Colonic mucosa (tissue), 4 donors: ENCODE measurements around the gene CDHR1. TPM values are rescaled to one million over a fixed set of nuclear protein-coding genes. Genes with fewer than 3 reads are reported as not detected.

Experiments
- DNase-seq: peaks from one replicate; pipeline ENCODE4 v3.0.0-alpha.2; 2020
- H3K27ac ChIP-seq: fragments of 200-600 bp; one replicate; pipeline ENCODE4 v1.8.0; 2021
- H3K27me3 ChIP-seq: fragments of 200-600 bp; one replicate; pipeline ENCODE4 v1.8.0; 2021
- H3K36me3 ChIP-seq: fragments of 200-600 bp; one replicate; pipeline ENCODE4 v1.8.0; 2021
- H3K4me1 ChIP-seq: fragments of 200-600 bp; one replicate; pipeline ENCODE4 v1.8.0; 2021; ENCODE audit warnings: mild to moderate bottlenecking
- H3K4me3 ChIP-seq: fragments of 200-600 bp; one replicate; pipeline ENCODE4 v1.8.0; 2021
- H3K9ac ChIP-seq, 2 donors: one replicate each; pipeline ENCODE4 v1.7.0; 2013; ENCODE audit warnings: control low read depth in 2 of 2, low read depth in 2 of 2, low read length in 2 of 2
- H3K9me3 ChIP-seq: fragments of 200-600 bp; one replicate; pipeline ENCODE4 v1.8.0; 2021
- CTCF ChIP-seq: fragments of 200-600 bp; IDR thresholded peaks from one replicate; pipeline ENCODE4 v1.8.0; 2022; ENCODE audit warnings: antibody characterized with exemption, mild to moderate bottlenecking
- intact Hi-C: fragments of 100-400 bp; cut with DNase I; formaldehyde crosslinking; loops from one replicate; pipeline ENCODE4 v1.14.1; 2022
- total RNA-seq, 2 donors: library from RNA; stranded (reverse); fragmentation: NEBNext Ultra II Directional in 1 of 2; extraction: Animal tissue kit (Norgen Biotek cat#: 25700) in 1 of 2; gene quantifications; one replicate each; pipeline ENCODE4 v1.2.1, GENCODE V29; 2021
- donor health status: healthy.
- donor health status: DM: no; HTN: no; CAD: no.
- donor health status: DM: no; HTN: no; CAD: no.

CDHR1 gene
- total RNA-seq, 2 donors from 2014 or later, result 99.3 to 105 TPM

GRCh38 chr10:84267503-84268126, 73.3 kb downstream of the CDHR1 start:
- no peaks in the 10 kb centered on the region for H3K9me3 ChIP-seq
- H3K36me3 ChIP-seq, result no peaks in the 10 kb centered on the region
- no peaks in the 10 kb centered on the region for H3K27me3 ChIP-seq
- no peak overlapping the region for H3K4me3 ChIP-seq
- peak; percentile 59 for TF ChIP-seq CTCF
- peak; percentile 77 for DNase-seq
- H3K9ac ChIP-seq, result no peak overlapping the region
- intact Hi-C loops, result loop anchor here (10.0 kb wide), 1 partner anchor 107 kb away; no protein-coding TSS in a partner anchor
- H3K27ac ChIP-seq, result peak overlapping the region; percentile 3
- H3K4me1 ChIP-seq, result no peaks in the 10 kb centered on the region

GRCh38 chr10:84269162-84269561, 74.8 kb downstream of the CDHR1 start:
- no peaks in the 10 kb centered on the region for H3K36me3 ChIP-seq
- TF ChIP-seq CTCF, result no peak
- no peak overlapping the region for H3K9ac ChIP-seq
- H3K4me3 ChIP-seq, result no peak overlapping the region
- no peak overlapping the region for H3K27ac ChIP-seq
- no peaks in the 10 kb centered on the region for H3K4me1 ChIP-seq
- H3K27me3 ChIP-seq, result no peaks in the 10 kb centered on the region
- intact Hi-C loops, result loop anchor here (10.0 kb wide), 1 partner anchor 106 kb away; no protein-coding TSS in a partner anchor
- DNase-seq, result no peak
- H3K9me3 ChIP-seq, result no peaks in the 10 kb centered on the region

Other genes starting within 250 kb of the CDHR1 start
- gene GHITM, start 55.0 kb upstream of the CDHR1 start, total RNA-seq, result 100 to 1,000 TPM; 284 to 404 TPM
- gene GPR15LG, start 20.7 kb upstream of the CDHR1 start, total RNA-seq, result 100 to 1,000 TPM; 515 to 560 TPM
- not detected for gene LRIT2, start 31.0 kb downstream of the CDHR1 start, total RNA-seq
- not detected for gene LRIT1, start 47.0 kb downstream of the CDHR1 start, total RNA-seq
- not detected for gene RGR, start 50.5 kb downstream of the CDHR1 start, total RNA-seq
- 10 to 100 TPM; 33.7 to 64.5 TPM for gene CCSER2, start 134.1 kb downstream of the CDHR1 start, total RNA-seq